ENCODE measurements around the gene ATP4A.
"Not testable (repeated sequence)": the region's sequence is repeated elsewhere in the genome, so short reads cannot be mapped to it uniquely, and the experiment has no call there.

The ATP4A gene

DNA sequence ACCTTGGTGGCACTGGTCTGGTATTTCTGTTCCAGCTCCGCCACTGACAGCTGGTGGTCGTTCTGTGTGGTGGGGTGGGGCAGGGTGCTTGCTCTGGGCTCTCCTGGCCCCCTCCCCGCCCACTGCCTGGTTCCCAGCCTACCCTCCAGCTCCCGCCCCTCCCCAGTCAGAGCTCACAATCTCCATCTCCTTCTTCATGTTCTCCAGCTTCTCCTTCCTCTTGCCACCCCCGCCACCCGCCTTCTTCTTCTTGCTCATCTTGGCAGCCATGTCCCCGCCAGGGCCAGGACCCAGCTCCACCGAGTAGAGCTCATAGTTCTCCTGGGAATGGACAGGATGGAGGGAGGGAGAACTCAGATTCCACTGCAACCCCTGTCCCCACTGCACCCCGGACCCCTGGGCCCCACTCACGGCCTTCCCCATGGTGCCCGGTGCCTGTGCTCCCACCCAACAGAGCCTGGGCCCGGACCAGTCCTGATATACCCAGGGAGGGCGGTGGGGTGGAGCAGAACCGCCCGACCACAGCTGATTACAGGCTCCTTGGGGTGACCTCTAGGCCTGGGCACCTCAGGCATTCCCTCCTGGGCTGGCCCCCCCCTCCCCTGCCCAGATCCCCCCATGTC lies at the start of gene ATP4A:
ATP4A (minus strand) TSS at position 452 of the 623 bp plus-strand sequence; CDS start at position 423, 29 bp downstream.
- no peak for DNase-seq (ENCODE audit: low read depth)
- TF ChIP-seq, protein P1, sequence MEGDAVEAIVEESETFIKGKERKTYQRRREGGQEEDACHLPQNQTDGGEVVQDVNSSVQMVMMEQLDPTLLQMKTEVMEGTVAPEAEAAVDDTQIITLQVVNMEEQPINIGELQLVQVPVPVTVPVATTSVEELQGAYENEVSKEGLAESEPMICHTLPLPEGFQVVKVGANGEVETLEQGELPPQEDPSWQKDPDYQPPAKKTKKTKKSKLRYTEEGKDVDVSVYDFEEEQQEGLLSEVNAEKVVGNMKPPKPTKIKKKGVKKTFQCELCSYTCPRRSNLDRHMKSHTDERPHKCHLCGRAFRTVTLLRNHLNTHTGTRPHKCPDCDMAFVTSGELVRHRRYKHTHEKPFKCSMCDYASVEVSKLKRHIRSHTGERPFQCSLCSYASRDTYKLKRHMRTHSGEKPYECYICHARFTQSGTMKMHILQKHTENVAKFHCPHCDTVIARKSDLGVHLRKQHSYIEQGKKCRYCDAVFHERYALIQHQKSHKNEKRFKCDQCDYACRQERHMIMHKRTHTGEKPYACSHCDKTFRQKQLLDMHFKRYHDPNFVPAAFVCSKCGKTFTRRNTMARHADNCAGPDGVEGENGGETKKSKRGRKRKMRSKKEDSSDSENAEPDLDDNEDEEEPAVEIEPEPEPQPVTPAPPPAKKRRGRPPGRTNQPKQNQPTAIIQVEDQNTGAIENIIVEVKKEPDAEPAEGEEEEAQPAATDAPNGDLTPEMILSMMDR (IDR thresholded peaks at IDR 0.05; ENCODE audit: insufficient read depth, low read depth, low read length, missing control alignments): no peak
- no peak within 1 kb of the TSS for H3K4me3 ChIP-seq (ENCODE audit: low read length)

DNA sequence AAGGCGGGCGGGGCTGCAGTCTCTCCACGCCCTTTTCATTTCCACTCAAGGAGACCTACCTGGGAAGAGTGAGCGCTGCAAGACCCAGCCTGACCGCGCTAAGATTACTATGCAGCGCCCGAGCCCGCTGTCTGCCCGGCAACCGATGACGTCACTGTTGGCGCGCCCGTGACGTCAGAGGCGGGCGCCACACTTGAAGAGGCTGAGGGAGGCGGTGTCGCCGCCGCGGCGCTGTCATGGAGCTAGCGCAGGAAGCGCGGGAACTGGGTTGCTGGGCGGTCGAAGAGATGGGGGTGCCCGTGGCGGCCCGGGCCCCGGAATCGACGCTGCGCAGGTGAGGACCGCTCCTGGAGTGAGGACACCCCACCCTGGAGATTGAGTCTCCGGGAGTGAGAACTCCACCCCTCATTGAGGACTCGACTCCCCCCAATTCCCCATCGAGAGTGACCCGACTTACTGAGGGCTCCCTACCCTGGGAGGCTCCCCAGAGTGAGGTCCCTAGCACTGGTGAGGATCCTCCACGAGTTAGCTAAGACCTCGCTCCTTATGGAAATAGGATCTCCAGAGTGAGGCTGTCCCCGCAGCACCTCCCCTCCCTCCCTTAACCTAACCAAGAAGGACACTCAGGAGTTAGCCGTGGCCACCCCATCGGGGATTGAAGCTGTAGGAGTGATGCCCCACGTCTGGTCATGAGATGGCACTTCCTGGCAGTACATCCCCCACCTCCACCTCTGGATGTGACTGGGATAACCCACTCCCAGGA lies 49.3 kb upstream of the ATP4A start, which contains the start of gene HAUS5:
HAUS5 (plus strand) TSS at position 177 of the 763 bp plus-strand sequence; CDS start at position 237, 60 bp downstream.
- peak within 1 kb of the TSS; percentile 99 for H3K4me3 ChIP-seq (ENCODE audit: low read length)
- TF ChIP-seq, protein P1 (IDR thresholded peaks at IDR 0.05; ENCODE audit: insufficient read depth, low read depth, low read length, missing control alignments): no peak

GRCh38 chr19:35612224-35612558 lies 48.7 kb upstream of the ATP4A start:
- no peak for DNase-seq (ENCODE audit: low read depth)
- TF ChIP-seq, protein P1 (IDR thresholded peaks at IDR 0.05; ENCODE audit: insufficient read depth, low read depth, low read length, missing control alignments): no peak
- H3K4me3 ChIP-seq (ENCODE audit: low read length): peak overlapping the region; percentile 99

More for the DNA sequence above, 49.3 kb upstream of the ATP4A start, which contains the start of gene HAUS5:
- peak; percentile 94 for DNase-seq (ENCODE audit: low read depth)

- H3K4me3 ChIP-seq (ENCODE audit: low read length): no peak overlapping the region
- TF ChIP-seq, protein P1 (IDR thresholded peaks at IDR 0.05; ENCODE audit: insufficient read depth, low read depth, low read length, missing control alignments): no peak
- DNase-seq (ENCODE audit: low read depth): no peak
Measured at GRCh38 chr19:35609851-35610353, 46.4 kb upstream of the ATP4A start.

DNA sequence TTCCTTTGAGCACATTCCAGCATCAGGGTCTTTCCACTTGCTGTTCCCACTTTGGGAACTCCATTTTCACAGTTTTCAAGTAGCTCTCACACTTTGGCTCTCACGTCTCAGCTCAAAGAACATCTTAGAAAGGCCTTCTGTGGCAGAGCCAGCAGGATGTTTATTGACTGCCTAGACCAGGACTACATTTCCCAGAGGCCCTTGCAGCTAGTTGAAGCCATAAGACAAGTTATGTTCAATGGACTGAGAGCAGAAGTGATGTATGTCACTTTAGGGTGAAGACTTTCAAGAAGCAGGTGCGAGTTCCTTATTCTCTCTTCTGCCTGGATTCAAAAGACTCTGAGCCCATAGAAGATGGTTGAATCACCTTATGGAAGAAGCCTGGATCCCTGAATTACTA lies 44.8 kb upstream of the ATP4A start:
- TF ChIP-seq, protein P1 (IDR thresholded peaks at IDR 0.05; ENCODE audit: insufficient read depth, low read depth, low read length, missing control alignments): no peak
- DNase-seq (ENCODE audit: low read depth): no peak
- H3K4me3 ChIP-seq (ENCODE audit: low read length): no peak overlapping the region

DNA sequence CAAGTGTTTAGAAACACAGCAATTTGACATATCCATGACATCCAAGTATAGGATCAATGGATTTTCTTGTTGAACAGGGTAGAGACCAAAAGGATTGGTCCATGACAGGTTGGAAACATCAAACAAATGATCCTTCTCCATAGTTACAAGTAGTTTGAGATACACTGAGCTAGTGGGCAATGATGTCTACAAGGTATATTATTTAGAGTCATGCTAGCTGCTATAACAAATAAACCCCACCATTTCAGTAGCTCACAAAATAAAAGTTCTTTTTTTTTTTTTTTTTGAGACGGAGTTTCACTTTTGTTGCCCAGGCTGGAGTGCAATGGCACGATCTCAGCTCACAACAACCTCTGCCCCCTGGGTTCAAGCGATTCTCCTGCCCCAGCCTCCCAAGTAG lies 44.2 kb upstream of the ATP4A start:
- TF ChIP-seq, protein P1 (IDR thresholded peaks at IDR 0.05; ENCODE audit: insufficient read depth, low read depth, low read length, missing control alignments): no peak
- no peak for DNase-seq (ENCODE audit: low read depth)
- no peak overlapping the region for H3K4me3 ChIP-seq (ENCODE audit: low read length)

GRCh38 chr19:35607170-35607569 lies 43.7 kb upstream of the ATP4A start:
- DNase-seq (ENCODE audit: low read depth); H3K4me3 ChIP-seq (ENCODE audit: low read length): not testable (repeated sequence)

GRCh38 chr19:35604436-35604835 lies 41.0 kb upstream of the ATP4A start:
- DNase-seq (ENCODE audit: low read depth); H3K4me3 ChIP-seq (ENCODE audit: low read length): not testable (repeated sequence)
